Subcutaneous adipose tissue (tissue), 4 donors: Measurements from ENCODE around the gene CEP135. TPM values are rescaled to one million over a fixed set of nuclear protein-coding genes. Genes with fewer than 3 reads are reported as not detected.

Source experiments
- total RNA-seq, 4 donors: library from RNA; depleted of rRNA; stranded (reverse); fragments of >200 nt; gene quantifications; one replicate each; pipeline ENCODE4 v1.1.0, GENCODE V29; 2016
- TF ChIP-seq, protein P1 (sequence below): fragments of 450-650 bp; IDR thresholded peaks from one replicate; pipeline ENCODE4 v1.5.1; 2016; ENCODE audit warnings: low read depth, mild to moderate bottlenecking, control low read depth, antibody characterized with exemption, moderate library complexity

Gene CEP135
- total RNA-seq, 4 donors from 2014 or later, result 5.1 to 11.1 (median 7.4) TPM

DNA sequence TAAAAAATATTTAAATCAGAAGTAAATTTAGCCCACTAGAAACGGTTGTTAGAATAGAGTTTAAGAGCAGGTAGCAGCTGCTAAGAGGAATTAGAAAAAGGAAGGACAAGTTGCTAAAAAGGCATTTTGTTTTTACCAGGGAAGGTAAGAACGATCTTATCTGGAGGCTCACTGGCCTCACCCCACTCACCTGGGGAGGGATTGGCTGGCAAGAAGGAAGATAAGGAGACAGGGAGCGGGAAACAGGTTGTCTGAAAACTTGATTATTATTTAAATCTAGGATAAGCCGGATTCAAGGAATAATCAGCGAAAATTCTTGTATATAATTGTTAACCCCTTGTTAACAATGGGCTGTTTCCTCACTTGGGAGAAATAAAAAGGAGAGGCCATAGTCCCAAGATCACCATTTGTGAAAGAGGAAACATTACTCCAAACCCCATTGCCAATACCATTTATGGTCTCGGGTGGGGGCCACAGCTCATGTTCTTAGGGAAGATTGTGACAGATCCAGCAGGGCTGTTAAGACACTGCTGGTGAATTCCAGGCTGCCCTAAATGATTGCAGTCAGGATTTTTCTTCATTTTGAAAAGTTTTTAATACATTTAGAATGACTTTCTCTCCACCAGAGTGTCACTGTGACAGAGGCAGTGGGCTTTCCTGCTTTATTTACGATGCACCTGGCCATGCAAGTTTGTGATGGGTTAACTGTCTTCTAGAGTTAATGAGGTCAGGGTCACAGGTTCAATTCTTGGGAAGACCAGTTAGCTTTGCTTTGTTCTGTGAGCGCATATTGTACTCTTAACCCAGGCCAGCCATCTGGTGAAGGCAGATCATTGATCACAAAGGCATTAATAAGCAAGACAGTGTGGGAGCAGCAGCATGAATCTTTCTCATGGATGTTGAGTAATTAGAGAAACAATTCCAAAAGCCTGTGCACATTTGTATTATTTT, 106.6 kb downstream of the CEP135 start:
- TF ChIP-seq, protein P1, sequence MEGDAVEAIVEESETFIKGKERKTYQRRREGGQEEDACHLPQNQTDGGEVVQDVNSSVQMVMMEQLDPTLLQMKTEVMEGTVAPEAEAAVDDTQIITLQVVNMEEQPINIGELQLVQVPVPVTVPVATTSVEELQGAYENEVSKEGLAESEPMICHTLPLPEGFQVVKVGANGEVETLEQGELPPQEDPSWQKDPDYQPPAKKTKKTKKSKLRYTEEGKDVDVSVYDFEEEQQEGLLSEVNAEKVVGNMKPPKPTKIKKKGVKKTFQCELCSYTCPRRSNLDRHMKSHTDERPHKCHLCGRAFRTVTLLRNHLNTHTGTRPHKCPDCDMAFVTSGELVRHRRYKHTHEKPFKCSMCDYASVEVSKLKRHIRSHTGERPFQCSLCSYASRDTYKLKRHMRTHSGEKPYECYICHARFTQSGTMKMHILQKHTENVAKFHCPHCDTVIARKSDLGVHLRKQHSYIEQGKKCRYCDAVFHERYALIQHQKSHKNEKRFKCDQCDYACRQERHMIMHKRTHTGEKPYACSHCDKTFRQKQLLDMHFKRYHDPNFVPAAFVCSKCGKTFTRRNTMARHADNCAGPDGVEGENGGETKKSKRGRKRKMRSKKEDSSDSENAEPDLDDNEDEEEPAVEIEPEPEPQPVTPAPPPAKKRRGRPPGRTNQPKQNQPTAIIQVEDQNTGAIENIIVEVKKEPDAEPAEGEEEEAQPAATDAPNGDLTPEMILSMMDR, result no peak

DNA sequence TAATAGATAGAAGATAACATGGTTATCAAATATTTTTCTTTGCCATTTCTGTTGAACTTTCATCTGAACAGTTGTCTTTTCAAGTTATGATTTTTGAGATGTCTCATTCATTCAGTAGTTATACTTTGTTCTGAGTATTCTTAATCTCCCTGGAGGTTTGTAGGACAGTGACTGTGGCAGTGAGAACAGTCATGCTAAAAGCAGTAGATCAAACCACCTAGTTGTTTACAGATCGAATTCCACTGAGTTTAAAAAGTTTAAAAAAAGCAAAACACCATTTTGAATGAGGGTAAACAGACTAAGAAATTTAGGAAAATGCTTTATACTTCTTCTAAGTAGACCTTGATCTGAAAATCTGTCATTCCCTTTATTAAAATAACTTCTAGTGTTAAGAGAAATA, 107.2 kb downstream of the CEP135 start:
- TF ChIP-seq, protein P1, result no peak

DNA sequence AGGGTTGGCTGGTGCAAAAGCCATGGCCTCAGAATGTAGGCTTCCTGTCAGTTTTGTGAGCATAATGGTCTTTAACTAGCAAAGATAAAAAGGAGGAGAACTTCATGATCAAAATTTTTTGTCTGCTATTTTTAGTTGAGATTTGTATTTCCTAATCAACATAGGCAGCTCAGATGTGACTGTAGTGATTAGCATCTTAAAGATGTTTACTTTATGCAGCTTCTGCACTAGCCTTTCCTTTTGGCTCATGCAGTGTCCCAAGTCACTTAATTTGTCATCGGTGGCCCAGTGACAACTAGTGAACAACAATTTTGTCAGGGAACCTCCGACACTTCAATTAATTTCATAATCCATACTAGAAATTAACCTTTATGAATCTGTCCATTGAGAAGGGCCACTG, 109.8 kb downstream of the CEP135 start:
- TF ChIP-seq, protein P1, result no peak

DNA sequence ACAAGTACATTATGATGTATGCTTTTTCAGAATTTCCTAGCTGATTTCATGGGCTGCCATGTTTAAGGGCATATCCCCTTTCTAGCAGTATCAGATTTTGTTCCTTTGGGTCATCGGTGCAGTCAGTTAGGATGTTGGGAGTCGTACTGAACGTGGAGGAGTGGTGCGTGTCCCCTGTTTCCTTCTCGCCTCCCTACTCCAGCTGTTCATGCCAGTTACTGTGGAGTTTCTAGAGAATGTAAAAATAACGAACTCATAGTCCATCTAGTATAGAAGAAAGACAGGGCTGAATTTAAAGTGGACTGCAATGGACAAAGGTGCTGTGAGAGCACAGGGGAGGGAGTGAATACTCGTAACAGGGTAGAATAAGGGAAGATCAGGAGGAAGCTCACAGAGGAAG, 111.3 kb downstream of the CEP135 start:
- TF ChIP-seq, protein P1, result no peak

DNA sequence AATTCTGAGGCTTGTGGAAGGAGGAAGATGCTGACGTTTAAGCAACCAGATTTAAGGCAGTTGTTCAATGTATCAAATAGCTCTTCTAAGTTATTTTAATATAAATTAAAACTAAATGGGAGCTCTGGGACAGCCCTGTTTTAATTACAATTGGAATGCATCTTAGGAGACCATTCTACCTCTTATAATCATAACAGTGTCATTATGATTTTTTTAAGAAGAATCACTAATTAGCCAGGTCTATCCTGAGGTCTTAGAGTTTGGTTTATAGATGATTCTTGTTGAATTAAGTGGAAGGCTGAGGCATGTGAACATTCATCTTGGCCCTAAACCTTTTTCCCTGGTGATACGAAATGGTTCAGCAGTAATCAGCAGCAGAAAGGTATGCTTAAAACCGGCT, 113.4 kb downstream of the CEP135 start:
- TF ChIP-seq, protein P1, result no peak

DNA sequence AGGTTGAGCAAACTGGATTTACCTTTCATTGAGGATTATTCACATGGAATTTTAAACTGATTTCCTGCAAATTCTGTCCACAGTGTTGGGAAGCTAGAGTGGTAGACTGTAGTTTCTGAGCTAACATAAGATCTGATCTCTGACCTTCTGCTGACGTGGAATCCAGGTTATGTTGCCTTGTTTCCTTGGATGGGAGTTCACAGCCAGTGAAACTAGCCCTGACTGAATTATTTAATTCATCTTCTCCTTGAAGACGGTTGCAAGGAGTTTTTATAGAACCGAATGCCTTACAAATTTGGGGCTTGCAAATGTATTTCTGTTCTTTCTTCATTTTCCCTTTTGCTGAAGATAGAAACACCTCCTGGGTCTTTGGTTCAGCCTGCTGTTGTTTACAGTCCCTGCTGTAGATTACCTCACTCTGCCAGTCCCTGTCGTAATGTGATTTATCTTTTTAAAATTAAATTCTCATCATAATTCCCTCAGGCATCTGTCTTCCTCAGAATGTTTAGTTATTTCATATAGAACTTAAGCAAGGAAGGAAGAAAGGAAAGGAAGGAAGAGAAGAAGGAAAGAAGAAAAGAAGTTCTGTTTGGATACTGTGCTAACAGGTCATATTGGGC, 113.9 kb downstream of the CEP135 start:
- TF ChIP-seq, protein P1, result no peak

DNA sequence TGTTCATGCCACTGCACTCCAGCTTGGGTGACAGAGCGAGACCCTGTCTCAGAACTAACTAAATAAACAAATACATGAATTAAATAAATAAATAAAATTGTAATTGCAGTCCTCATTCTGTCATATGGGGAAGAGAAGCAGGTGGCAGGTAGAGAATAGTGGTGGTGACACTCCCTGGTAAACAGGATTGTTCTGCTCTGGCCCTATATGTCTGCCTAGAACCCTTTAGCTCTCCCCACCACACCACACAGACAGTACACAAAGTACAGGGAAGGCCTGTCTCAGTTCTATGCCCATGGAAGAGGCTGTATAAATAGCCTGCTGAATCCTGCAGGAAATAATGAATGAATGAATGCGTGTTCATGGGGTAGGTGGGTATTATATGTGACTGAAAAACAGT, 117.7 kb downstream of the CEP135 start:
- TF ChIP-seq, protein P1, result no peak
